Suprapubic skin (tissue), 4 donors: ENCODE measurements around the gene DSPP.

Source experiments
- CTCF ChIP-seq, 2 donors: fragments of 200-600 bp in 1 of 2; fragments of 450-650 bp in 1 of 2; sonication (generic) in 1 of 2; IDR thresholded peaks; one replicate each; pipeline ENCODE4 v1.5.1; 2016 to 2019; ENCODE audit warnings: antibody characterized with exemption in 2 of 2, mild to moderate bottlenecking in 1 of 2, moderate library complexity in 1 of 2
- EP300 ChIP-seq: sonication (generic); formaldehyde crosslinking; IDR thresholded peaks from one replicate; pipeline ENCODE4 v1.6.1; 2017; ENCODE audit warnings: antibody characterized with exemption
- POLR2A ChIP-seq, 2 donors: fragments of 450-650 bp; IDR thresholded peaks; one replicate each; pipeline ENCODE4 v1.6.1; 2017; ENCODE audit warnings: antibody characterized with exemption in 2 of 2, mild to moderate bottlenecking in 2 of 2, moderate library complexity in 2 of 2
- POLR2AphosphoS5 ChIP-seq, 3 donors: sonication (generic); formaldehyde crosslinking; IDR thresholded peaks; one replicate each; pipeline ENCODE4 v1.6.1; 2017; ENCODE audit warnings: antibody characterized with exemption in 3 of 3

DNA sequence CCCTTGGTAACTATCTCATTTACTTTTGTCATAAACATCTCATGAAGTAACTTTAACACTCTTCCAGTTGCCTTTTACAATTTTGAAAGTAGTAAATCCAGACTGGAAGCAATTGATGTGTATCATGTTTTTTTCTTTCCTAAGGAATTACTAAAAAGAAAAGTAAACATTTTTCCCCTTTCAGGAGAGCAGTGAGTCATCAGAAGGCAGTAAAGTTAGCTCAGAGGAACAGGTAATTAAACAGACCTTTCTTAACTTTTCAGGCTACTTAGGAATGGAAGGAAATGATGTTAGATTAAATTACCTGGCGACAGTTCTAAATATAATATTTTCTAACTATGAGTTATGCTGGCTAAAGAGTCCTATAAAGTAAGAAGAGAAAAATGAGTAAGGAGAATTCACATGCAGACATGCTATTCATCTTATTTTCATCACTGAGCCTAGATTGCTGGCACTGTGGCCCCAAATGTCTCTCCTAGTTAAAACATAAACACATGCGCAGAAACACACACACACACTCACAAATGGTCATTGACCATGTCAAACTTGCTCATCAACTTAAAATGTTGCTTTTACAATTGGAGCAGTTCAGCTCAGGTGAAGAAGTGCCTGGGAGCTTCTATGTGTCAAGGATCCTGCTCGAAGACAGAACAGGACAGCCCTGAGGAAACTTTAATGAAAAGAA lies 51.1 kb downstream of the DSPP start:
- TF ChIP-seq CTCF (IDR thresholded peaks at IDR 0.05) (no peak), POLR2AphosphoS5 (IDR thresholded peaks at IDR 0.05) (no peak), POLR2A (IDR thresholded peaks at IDR 0.05) (no peak), EP300 (no peak)
